Activated CD8-positive, alpha-beta memory T cell treated with anti-CD3 and anti-CD28 coated beads, Interleukin-2, amount 50 U/mL, for 24 hours (primary cell): ENCODE data around the gene SLC7A7.
"Not testable (repeated sequence)": the region's sequence is repeated elsewhere in the genome, so short reads cannot be mapped to it uniquely, and the experiment has no call there.

Source experiments
- DNase-seq: peaks from one replicate; pipeline ENCODE4 v3.0.0-alpha.2; 2020; ENCODE audit errors: extremely low read depth

SLC7A7 gene

GRCh38 chr14:22821193-22822015 is 6.2 kb upstream of the SLC7A7 start:
- DNase-seq = no peak

- DNase-seq = no peak
These were observed 5.5 kb upstream of the SLC7A7 start for GRCh38 chr14:22820731-22821130.

DNA sequence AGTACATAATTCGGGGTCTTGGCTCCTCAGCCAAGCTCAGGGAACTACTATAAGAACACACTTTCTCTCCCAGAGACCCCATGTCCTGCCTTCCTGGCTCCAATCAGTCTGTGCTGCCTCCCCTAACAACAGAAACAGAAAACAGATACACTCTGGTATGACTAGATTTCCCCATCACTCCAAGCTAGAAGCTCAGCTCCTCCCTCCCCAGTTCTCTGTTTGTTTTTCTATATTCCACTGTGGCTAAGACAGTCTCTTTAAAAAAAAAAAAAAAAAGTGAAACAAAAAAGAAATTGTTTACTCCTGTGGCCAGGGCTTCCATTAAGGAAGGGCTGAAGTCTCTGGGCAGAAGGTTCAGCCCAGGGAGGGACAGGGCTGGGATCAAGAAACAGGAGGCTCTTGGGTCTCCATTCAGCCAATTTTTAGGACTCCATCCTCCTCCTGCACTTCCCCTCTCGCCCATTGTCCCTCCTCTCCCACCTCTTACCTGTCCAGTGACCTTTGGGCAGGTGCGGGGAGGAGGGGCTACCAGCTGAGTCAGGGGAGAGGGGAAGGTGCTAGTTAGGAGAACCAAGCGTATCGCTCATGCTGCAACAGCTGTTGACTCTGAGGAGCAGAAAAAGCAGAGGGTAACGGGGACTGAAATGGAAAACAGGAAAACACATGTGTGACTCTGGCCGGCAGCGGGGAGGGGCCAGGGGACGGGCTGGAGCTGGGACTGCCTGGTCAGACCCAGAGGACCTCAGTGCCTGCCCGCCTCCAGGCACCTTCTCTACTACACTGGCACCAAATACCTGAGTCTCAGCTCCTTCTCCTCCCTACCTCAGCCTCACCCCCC is 4.1 kb upstream of the SLC7A7 start:
- DNase-seq = no peak

DNA sequence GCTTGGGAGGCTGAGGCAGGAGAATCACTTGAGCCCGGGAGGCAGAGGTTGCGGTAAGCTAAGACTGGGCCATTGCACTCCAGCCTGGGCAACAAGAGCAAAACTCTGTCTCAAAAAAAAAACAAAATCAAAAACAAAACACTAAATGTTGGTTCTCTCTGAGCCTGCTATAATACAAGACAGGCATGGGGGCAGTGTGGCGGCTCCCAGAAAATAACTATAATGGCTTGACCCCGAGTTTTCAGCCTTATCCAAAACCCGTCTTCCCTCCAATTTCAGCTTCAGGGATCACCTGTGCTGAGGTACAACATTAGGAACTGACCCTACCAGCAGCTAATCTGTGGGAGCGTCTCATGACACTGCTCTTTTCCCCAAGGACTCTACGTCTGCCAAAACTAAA is 862 bp downstream of the SLC7A7 start:
- no peak for DNase-seq

GRCh38 chr14:22813145-22813544 is 2.1 kb downstream of the SLC7A7 start:
- DNase-seq = no peak

- DNase-seq = no peak
These were observed 2.5 kb downstream of the SLC7A7 start for GRCh38 chr14:22812744-22813143.

GRCh38 chr14:22811722-22812121 is 3.5 kb downstream of the SLC7A7 start:
- DNase-seq = no peak

DNA sequence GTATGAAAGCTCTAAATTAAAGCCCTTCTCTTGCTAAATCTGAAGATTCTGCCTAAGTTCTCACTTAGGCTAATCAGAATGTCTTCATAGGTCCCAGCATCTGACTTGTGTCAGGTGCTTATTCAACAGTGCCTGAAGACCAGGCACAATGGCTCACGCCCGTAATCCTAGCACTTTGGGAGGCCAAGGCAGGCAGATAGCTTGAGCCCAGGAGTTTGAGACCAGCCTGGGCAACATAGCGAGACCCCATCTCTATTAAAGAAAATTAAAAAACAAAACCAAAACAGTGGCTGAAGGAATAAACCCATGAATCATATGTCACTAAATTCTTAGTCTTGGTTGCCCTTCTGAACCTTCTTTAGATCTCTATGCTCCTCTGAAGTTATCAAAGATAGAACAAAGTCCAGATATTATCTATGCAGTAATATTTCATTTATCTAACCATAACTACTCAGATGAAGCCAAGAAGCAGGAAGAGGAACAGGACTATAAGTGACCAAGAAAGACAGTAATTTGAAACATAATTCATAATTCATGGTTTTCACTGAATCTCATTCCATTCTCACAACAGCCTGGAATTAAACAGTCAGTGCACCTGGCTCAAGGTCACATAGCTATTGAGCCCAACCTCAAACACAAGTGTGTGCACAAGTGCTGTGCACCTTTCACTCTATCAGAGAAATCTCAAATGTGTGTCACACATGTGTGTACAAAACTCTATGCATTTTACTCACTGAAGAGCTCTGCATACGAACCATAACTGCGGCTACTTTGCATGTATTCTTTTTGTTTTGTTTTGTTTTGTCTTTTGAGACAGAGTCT is 6.6 kb downstream of the SLC7A7 start:
- no peak for DNase-seq

GRCh38 chr14:22807432-22808087 is 7.7 kb downstream of the SLC7A7 start:
- DNase-seq = no peak

GRCh38 chr14:22805235-22805634 is 10.0 kb downstream of the SLC7A7 start:
- DNase-seq = not testable (repeated sequence)

DNA sequence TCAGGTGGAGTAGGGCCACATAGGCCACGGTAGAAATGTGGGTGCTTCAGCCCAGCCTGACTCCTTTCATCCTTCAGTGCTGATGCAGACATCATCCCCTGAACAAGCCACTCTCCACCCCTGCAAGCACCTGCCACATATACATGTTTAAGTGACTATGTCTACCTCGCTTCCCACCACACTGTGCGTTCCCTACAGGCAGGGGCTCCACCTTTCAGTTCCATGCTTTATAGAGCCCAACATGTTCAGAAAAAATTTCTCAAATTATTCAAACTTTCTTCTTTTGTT is 11.6 kb downstream of the SLC7A7 start:
- DNase-seq = no peak

GRCh38 chr14:22802860-22803686 is 12.2 kb downstream of the SLC7A7 start:
- no peak for DNase-seq

- no peak for DNase-seq
These were observed 13.5 kb downstream of the SLC7A7 start for GRCh38 chr14:22801716-22802115.

GRCh38 chr14:22800346-22800745 is 14.9 kb downstream of the SLC7A7 start:
- DNase-seq = no peak

GRCh38 chr14:22798528-22798927 is 16.7 kb downstream of the SLC7A7 start:
- no peak for DNase-seq

- no peak for DNase-seq
These were observed 18.0 kb downstream of the SLC7A7 start for GRCh38 chr14:22797017-22797917.

- no peak for DNase-seq
These were observed 19.0 kb downstream of the SLC7A7 start for GRCh38 chr14:22796087-22796707.

DNA sequence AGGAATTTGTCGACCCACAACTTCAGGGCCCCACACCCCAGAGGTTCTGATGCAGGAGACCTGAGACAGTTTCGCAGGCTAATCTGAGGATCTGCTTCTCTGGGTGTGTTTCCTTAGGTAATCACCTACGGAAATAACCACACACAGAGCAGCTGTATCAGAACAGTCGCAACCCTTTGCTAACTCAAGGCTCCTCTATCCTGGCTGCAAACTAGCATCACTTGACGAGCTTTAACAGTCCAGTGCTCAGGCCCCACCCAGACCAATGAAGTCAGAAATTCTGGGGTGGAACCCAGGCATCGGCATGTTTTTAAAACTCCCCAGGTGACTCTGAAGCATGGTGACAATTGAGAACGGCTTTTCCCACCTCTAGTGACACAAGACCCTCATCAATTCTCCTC is 20.7 kb downstream of the SLC7A7 start:
- no peak for DNase-seq

GRCh38 chr14:22793976-22794375 is 21.3 kb downstream of the SLC7A7 start:
- no peak for DNase-seq
